Glomerular visceral epithelial cell (primary cell): ENCODE data around the gene RORC.

Experiments used
- DNase-seq: peaks from one replicate; pipeline ENCODE4 v3.0.0-alpha.2; 2016; ENCODE audit errors: extremely low spot score

RORC gene

GRCh38 chr1:151827853-151828252 lies 3.7 kb downstream of the RORC start:
- DNase-seq: no peak

GRCh38 chr1:151825751-151826660 lies 5.6 kb downstream of the RORC start:
- no peak for DNase-seq

DNA sequence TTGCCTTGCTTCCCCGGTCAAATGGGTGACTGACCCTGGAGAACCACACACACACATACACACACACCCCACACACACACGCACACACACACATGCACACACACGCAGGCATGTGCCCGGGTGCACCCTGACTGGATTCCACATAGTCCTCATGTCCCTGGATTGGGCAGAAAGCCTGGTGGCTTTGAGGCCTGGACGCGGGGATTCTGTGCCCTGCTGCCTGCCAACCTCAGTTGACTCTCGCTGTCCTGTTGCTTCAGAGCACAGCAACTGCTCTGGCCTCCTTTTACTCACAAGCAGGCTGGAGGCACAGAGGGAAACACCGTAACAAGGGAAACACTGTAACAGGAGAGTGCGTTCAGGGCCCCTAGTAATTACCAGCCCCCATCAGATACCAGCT lies 6.4 kb downstream of the RORC start:
- no peak for DNase-seq

DNA sequence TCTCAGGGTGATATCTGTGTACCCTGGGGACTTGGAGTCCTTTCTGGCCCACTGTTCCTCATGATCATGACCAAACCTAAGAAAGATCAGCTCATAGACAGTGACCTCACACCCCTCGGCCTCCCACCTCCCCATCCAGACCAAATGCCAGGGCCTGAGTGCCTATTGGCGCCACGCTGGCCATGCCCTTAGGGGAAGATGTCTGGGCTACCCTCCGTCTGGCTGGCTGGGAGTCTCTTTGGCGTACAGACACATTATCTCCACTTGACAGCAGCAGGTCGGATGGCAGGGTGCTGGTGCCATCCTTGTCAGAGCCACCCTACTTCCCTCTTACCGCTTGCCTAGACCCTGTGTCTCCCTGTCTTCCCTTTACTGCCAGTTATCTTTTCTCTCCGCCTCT lies 8.4 kb downstream of the RORC start:
- no peak for DNase-seq

DNA sequence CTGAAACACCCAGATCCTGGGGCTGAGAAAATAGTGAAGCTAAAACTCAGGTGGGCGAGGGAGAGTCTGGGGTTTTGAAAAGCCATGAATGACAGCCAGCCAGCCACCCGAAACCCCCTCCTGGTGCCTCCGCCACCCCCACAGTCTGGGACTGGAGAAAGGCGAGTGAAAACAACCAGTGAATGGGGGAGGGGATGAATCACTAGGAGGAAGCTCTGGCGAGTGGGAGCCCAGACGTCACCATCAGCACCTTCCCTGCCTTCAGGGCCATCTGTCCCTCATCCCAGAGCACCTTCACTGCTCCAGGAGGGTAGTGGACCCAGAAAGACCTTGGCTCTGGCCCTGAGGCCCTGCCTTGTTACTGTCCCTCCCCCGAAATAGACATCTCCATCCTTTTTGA lies 9.2 kb downstream of the RORC start:
- DNase-seq: no peak

GRCh38 chr1:151820940-151821339 lies 10.7 kb downstream of the RORC start:
- DNase-seq: no peak

DNA sequence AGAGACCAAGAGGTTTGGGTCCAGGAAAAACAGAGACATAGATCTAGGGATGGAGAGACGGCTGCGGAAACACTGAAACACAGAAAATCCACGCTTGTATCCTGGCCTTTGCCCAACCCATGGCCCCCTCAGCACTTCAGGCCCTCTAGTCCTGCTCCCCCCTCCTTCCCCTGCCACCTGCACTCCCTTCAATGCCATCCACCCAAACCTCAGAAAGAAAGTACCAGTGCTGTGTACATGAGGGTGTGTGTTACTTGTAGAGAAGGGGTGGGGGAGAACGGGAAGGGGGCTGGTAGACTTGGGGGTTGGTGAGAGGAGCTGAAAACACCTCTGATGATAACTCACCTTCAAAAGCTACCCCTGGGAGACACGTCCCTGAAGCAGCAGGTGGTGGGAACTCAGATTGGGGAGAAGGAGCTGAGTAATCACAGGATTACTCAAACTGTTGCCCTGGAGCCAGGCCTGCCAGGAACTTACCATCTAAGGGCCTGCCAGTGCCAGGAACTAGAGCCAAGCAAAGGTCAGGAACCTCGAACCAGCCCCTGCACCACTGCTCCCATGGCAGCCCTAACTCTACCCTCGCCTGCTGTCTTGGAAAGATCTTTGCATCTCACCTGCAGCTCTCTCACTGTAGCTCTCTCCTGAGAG lies 11.5 kb downstream of the RORC start:
- DNase-seq: no peak

DNA sequence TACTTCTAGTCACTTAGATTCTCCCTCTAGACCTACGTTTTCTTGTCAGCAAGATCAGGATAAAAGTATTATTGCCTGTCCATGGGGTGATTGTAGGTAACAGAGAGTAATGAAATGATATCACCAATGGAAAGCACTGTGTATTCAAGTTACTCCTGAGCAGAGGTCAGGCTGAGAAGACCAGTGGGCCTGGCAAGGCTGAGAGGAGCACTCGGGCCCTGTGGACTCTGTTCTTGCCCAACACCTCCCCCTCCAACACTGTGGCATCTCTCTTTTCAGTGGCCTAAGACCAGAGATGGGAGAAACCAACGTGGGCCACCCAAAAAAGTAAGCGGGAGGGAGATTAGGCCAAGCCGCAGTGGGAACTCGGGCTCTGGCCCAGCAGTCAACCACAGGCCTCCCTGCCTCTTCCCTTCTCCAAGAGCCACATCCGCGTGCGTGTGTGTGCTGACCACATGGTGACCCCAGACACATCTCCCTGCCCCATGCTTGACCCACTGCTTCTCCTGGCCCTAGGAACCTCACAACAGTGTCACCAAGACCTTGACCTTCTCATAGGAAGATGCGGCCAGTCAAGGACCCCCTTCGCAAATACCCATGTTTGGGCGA lies 12.3 kb downstream of the RORC start:
- DNase-seq: no peak

DNA sequence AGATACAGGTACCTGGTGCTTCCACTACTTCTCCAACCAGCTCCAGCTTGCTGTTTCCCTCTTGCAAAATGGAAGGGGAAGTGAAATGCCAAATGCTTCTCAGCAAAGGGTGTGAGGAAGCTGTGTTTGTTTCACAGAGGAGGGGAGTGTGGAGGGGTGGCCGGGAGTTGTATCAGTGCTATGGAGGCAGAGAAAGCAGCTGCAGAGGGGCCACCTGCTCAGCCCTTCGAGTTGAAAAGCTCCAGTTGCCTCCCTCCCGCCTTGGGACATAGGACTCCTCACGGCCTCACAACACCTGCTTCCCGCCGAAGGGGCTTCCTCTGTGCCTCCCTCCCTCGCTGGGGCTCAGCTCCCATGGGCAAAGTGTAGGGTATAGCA lies 14.3 kb downstream of the RORC start:
- DNase-seq: no peak

- DNase-seq: no peak
These were observed 14.9 kb downstream of the RORC start for GRCh38 chr1:151816548-151817352.

DNA sequence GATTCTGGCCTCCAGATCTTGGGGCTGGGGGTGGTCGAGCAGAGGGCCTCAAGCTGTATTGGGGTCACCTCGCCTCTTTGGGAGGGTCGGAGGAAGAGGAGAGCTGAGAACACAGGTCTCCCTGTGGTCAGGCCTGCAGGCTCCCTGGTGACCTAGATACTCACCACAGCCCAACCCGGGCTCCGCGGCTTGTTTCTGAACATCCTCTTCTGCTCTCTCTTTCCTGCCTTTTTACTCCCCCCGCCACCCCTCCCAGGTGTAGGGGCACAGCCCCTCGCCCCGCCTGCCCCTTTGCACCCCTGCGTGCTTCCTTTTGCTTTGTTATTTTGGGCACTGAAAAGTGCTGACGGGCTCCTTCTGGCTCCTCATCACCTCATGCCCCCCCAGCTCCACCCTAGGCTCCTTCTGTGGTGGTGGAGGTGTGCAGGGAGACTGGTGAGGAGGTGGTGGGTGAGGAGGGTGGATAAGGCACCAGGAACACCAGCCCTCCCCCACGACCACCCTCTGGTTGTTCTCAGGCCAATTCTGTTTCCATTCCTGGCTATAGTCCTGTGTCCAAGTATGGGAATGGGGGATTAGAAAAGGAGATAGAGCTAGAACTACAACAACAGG lies 15.8 kb downstream of the RORC start:
- DNase-seq: no peak

- DNase-seq: no peak
These were observed 16.5 kb downstream of the RORC start for GRCh38 chr1:151814971-151815545.

DNA sequence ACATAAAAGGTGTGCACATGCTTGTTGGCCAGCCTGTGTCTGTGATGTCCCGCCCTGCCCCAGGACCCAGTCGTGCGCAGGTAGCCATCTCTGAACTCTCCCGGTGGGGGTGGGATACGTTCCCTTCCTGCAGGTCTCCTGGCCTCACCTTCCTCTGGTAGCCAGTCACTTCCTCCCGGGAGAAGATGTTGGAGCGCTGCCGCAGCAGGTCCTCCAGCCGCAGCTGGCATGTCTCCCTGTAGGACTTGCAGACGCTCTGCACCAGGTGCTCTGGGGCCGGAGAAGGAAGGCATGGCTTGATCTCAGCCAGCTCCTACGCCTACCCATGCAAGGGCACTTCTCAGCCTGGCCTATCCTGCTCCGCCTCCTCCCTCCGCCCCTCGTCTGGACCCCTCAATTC lies 17.2 kb downstream of the RORC start:
- DNase-seq: no peak

GRCh38 chr1:151813271-151813977 lies 18.2 kb downstream of the RORC start:
- DNase-seq: no peak

GRCh38 chr1:151811181-151811580 lies 20.4 kb downstream of the RORC start:
- DNase-seq: no peak

GRCh38 chr1:151809985-151810556 lies 21.5 kb downstream of the RORC start:
- no peak for DNase-seq

DNA sequence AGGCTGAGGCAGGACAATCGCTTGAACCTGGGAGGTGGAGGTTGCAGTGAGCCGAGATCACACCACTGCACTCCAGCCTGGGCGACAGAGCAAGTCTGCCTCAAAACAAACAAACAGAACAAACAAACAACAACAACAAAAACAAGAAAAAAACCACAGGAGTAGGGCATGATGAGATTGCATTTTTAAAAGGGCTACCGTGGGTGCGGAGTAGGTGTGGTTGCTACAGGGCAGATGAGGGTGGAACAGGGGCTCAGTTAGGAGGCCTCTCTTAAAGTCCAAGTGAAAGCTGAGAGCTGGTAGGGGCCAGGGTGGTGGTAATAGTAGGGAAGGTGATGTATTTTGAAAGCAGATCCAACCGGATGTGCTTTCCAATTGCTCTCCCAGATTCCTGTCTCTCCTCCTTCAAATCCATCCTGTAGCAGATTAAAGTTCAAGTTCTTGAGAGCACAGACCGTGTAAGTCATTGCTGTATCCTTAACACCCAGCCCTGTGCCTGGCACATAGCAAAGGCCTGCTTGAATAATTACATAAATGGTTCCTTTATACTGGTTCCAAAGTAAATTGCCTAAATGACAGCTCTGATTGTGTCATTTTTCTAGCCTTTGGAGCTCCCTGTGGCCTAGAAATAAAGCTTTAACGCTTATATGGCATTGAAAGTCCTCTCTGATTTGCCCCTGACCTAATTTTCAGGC lies 22.2 kb downstream of the RORC start:
- no peak for DNase-seq

DNA sequence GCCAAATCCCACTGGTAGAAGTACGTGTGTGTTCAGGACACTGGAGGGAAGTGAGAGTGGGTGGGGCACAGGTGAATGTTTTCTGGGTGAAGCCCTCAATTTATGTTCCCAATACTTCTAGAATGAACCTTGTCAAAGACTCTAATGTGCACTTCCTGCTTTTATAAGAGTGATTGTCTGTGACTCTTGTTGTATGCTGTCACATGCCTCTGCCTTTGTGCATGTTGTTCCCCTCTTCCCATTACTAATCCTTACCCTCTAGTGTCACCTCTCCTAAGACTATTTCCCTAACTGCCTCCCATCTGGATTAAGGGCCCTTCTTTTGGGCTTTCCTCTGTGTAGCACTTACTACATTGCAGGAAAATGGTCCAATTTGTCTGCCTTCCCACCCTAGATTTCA lies 23.8 kb downstream of the RORC start:
- DNase-seq: no peak

DNA sequence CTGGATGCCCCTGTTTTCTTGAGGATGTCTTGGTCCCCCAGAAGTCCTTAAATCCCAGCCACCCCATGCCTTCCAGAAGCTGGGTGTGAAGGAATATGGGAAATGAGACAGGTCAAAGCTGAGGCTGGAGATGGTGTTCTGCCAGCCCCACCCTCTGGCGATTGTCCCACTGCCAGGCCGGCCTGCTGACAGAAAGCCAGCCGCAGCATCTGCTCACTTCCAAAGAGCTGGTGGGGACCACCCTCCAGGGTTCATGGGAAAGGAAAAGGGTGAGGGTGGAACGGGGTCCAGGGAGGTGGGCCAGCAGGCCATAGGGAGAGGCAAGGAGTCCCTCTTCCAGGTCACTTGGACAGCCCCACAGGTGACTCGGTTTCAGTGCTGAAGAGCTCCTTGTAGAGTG lies 24.5 kb downstream of the RORC start:
- no peak for DNase-seq

DNA sequence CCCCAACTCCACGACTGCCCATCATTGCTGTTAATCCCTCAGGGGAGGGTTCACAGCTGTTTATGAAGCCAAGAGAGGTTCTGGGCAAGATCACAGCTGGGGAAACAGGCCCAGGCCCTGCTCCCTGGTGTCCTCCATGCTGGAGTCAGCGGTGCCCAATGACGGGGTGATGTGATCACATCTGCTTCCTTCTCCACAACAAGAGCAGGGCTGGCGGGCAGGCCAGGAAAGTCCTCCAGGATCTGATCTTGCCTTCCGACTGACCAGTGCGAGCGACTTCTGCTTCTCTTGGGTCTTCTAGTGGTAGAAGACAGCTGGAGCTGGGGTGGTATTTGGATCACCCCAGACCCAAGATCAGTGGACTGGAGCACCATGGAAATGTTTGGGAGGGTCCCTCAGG lies 25.4 kb downstream of the RORC start:
- DNase-seq: no peak
